GM23338 (cell line): Measurements from ENCODE around the gene GBF1. TPM values are rescaled to one million over a fixed set of nuclear protein-coding genes. Genes with fewer than 3 reads are reported as not detected.

ENCODE experiments used
- ATAC-seq: fragments of 200-7000 bp; cut with Tn5 transposase; 3 replicates; pipeline ENCODE4 v1.9.1; 2020
- DNase-seq: peaks from one replicate; pipeline ENCODE4 v3.0.0-alpha.2; 2015; ENCODE audit warnings: low spot score
- H2AFZ ChIP-seq: fragments of 200-600 bp; sonication (generic); 2 replicates; pipeline ENCODE4 v1.8.0; 2016; ENCODE audit warnings: antibody characterized with exemption, mild to moderate bottlenecking, moderate library complexity
- H3F3A ChIP-seq: fragments of 200-600 bp; sonication (generic); replicated peaks from 2 replicates; pipeline ENCODE4 v1.8.0; 2017; ENCODE audit warnings: antibody characterized with exemption, mixed run types, low read depth
- H3K27ac ChIP-seq: fragments of 200-600 bp; sonication (generic); 2 replicates; pipeline ENCODE4 v1.6.1; 2016; ENCODE audit warnings: low read depth
- H3K27me3 ChIP-seq: fragments of 200-600 bp; sonication (generic); 2 replicates; pipeline ENCODE4 v1.8.0; 2016; ENCODE audit warnings: mild to moderate bottlenecking, mixed run types, moderate library complexity; ENCODE audit not compliant: insufficient read depth
- H3K36me3 ChIP-seq: fragments of 200-600 bp; sonication (generic); 2 replicates; pipeline ENCODE4 v1.8.0; 2016; ENCODE audit warnings: mild to moderate bottlenecking; ENCODE audit not compliant: insufficient read depth
- H3K4me1 ChIP-seq: fragments of 200-600 bp; sonication (generic); 2 replicates; pipeline ENCODE4 v1.8.0; 2016; ENCODE audit warnings: mild to moderate bottlenecking, moderate library complexity; ENCODE audit not compliant: insufficient read depth
- H3K4me2 ChIP-seq: fragments of 200-600 bp; sonication (generic); 2 replicates; pipeline ENCODE4 v1.7.1; 2017; ENCODE audit warnings: mixed run types
- H3K4me3 ChIP-seq: fragments of 200-600 bp; sonication (generic); 2 replicates; pipeline ENCODE4 v1.6.1; 2016; ENCODE audit warnings: mixed run types
- H3K79me2 ChIP-seq: fragments of 200-600 bp; sonication (generic); replicated peaks from 2 replicates; pipeline ENCODE4 v1.8.0; 2017; ENCODE audit warnings: mild to moderate bottlenecking; ENCODE audit not compliant: insufficient read depth
- H3K9me2 ChIP-seq: fragments of 200-600 bp; sonication (generic); 2 replicates; pipeline ENCODE4 v1.8.0; 2017; ENCODE audit not compliant: insufficient read depth
- H4K20me1 ChIP-seq: fragments of 200-600 bp; sonication (generic); replicated peaks from 2 replicates; pipeline ENCODE4 v1.8.0; 2017; ENCODE audit warnings: mild to moderate bottlenecking; ENCODE audit not compliant: insufficient read depth
- H3K27ac Mint-ChIP-seq: 2 replicates; pipeline ENCODE4 v1.8.0; 2020; ENCODE audit warnings: inconsistent platforms, mild to moderate bottlenecking, moderate library complexity, mixed read lengths
- H3K27me3 Mint-ChIP-seq: 3 replicates; pipeline ENCODE4 v1.8.0; 2022; ENCODE audit warnings: low read depth, mild to moderate bottlenecking, moderate library complexity, mixed read lengths, inconsistent platforms; ENCODE audit not compliant: insufficient read depth, poor library complexity
- H3K36me3 Mint-ChIP-seq: 3 replicates; pipeline ENCODE4 v1.8.0; 2021; ENCODE audit warnings: low read depth, mild to moderate bottlenecking, inconsistent platforms, moderate library complexity, mixed read lengths
- H3K4me1 Mint-ChIP-seq: 3 replicates; pipeline ENCODE4 v1.8.0; 2020; ENCODE audit warnings: mild to moderate bottlenecking, inconsistent platforms, mixed read lengths
- H3K4me3 Mint-ChIP-seq: 3 replicates; pipeline ENCODE4 v1.8.0; 2021; ENCODE audit warnings: moderate library complexity, mild to moderate bottlenecking, inconsistent platforms, mixed read lengths
- H3K9me3 Mint-ChIP-seq: 3 replicates; pipeline ENCODE4 v1.8.0; 2020; ENCODE audit warnings: moderate library complexity, mild to moderate bottlenecking, inconsistent platforms, mixed read lengths
- CREB1 ChIP-seq: fragments of 250-450 bp; sonication (Bioruptor Pico); IDR thresholded peaks from 2 replicates; pipeline ENCODE4 v1.5.0; 2020; ENCODE audit warnings: low read depth, mild to moderate bottlenecking, moderate library complexity
- CTCF ChIP-seq, 2 experiments: fragments of 200-600 bp in 1 of 2; sonication (generic) in 1 of 2; conservative IDR thresholded peaks; 2 replicates each; pipeline versions ENCODE4 v1.5.1 to v1.6.1; 2016 to 2017; ENCODE audit warnings: antibody characterized with exemption in 2 of 2, low read depth in 2 of 2, mild to moderate bottlenecking in 2 of 2, moderate library complexity in 1 of 2
- ETS1 ChIP-seq: IDR thresholded peaks from 2 replicates; pipeline ENCODE4 v1.6.1; 2016; ENCODE audit warnings: antibody characterized with exemption
- EZH2 ChIP-seq: fragments of 200-600 bp; sonication (generic); IDR thresholded peaks from one replicate; pipeline ENCODE4 v1.8.0; 2017; ENCODE audit warnings: antibody characterized with exemption, mild to moderate bottlenecking, low read depth; ENCODE audit not compliant: unreplicated experiment
- JUNB ChIP-seq: IDR thresholded peaks from one replicate; pipeline ENCODE4 v1.6.1; 2016; ENCODE audit warnings: antibody characterized with exemption; ENCODE audit not compliant: unreplicated experiment
- POLR2AphosphoS5 ChIP-seq: IDR thresholded peaks from 2 replicates; pipeline ENCODE4 v1.6.1; 2016; ENCODE audit warnings: antibody characterized with exemption, low read depth
- REST ChIP-seq: IDR thresholded peaks from one replicate; pipeline ENCODE4 v1.6.1; 2018; ENCODE audit warnings: antibody characterized with exemption; ENCODE audit not compliant: unreplicated experiment
- STAT1 ChIP-seq: IDR thresholded peaks from one replicate; pipeline ENCODE4 v1.6.1; 2016; ENCODE audit warnings: antibody characterized with exemption; ENCODE audit not compliant: unreplicated experiment
- ZNF114 ChIP-seq: fragments of 250-450 bp; sonication (Bioruptor Pico); IDR thresholded peaks from 2 replicates; pipeline ENCODE4 v1.5.0; 2020; ENCODE audit warnings: mild to moderate bottlenecking, moderate library complexity
- polyA plus RNA-seq: library from polyadenylated mRNA; unstranded; fragments of >200 nt; fragmentation: Nextera tagmentation; extraction: Ambion mirVana; gene quantifications from 2 replicates; pipeline ENCODE4 v1.2.1, GENCODE V29; 2016
- total RNA-seq: library from RNA; depleted of rRNA; stranded (reverse); fragments of >200 nt; shearing (Covaris generic); gene quantifications from 2 replicates; pipeline ENCODE4 v1.2.3, GENCODE V29; 2014

Gene GBF1
- total and polyA plus RNA-seq, 2 experiments from 2014 or later = 6.5 to 27.2 TPM

- no peaks in the 10 kb centered on the region for H3K27me3 ChIP-seq
- no peaks in the 10 kb centered on the region for H3K9me3 Mint-ChIP-seq
- H3K4me1 Mint-ChIP-seq = no peaks in the 10 kb centered on the region
- no peaks in the 10 kb centered on the region for H3K27me3 Mint-ChIP-seq
- no peaks in the 10 kb centered on the region for H3K36me3 Mint-ChIP-seq
- ATAC-seq (no peak), DNase-seq (no peak)
- H3K79me2 ChIP-seq = no peaks in the 10 kb centered on the region; the same call in 1 of the 2 replicates
- no peak overlapping the region for H3K4me3 ChIP-seq
- TF ChIP-seq STAT1 (no peak), CREB1 (CRISPR knock-in tag) (no peak), ZNF114 (no peak), JUNB (no peak), ETS1 (no peak)
- peaks cover 8% of the 10 kb centered on the region for H4K20me1 ChIP-seq
- no peak overlapping the region for H3K4me3 Mint-ChIP-seq
- no peak overlapping the region for H2AFZ ChIP-seq
- H3F3A ChIP-seq = no peaks in the 10 kb centered on the region
- no peak overlapping the region for H3K27ac ChIP-seq
- no peak overlapping the region for H3K27ac Mint-ChIP-seq
- H3K9me2 ChIP-seq = no peaks in the 10 kb centered on the region
- no peaks in the 10 kb centered on the region for H3K36me3 ChIP-seq
- H3K4me1 ChIP-seq = no peaks in the 10 kb centered on the region
- H3K4me2 ChIP-seq = no peak overlapping the region
Observed at GRCh38 chr10:102283488-102283887, 38.2 kb downstream of the GBF1 start.

- no peaks in the 10 kb centered on the region for H3K9me2 ChIP-seq
- H3K27ac Mint-ChIP-seq = no peak overlapping the region
- H3K36me3 ChIP-seq = no peaks in the 10 kb centered on the region
- no peak overlapping the region for H2AFZ ChIP-seq
- H3K9me3 Mint-ChIP-seq = no peaks in the 10 kb centered on the region
- no peaks in the 10 kb centered on the region for H3K27me3 Mint-ChIP-seq
- TF ChIP-seq JUNB (no peak), CTCF (conservative IDR thresholded peaks at IDR 0.05; ENCODE audit: low read depth in 2 of 2) (no peak), EZH2 (no peak), REST (no peak), POLR2AphosphoS5 (no peak), ETS1 (no peak)
- H3K4me3 Mint-ChIP-seq = no peak overlapping the region
- no peaks in the 10 kb centered on the region for H3K36me3 Mint-ChIP-seq
- H3K4me1 Mint-ChIP-seq = no peaks in the 10 kb centered on the region
- H3K4me2 ChIP-seq = no peak overlapping the region
- H3K4me3 ChIP-seq = no peak overlapping the region
- no peak overlapping the region for H3K27ac ChIP-seq
- H3K27me3 ChIP-seq = no peaks in the 10 kb centered on the region
- peaks cover 2% of the 10 kb centered on the region; the same call in 1 of the 2 replicates for H3K79me2 ChIP-seq
- no peaks in the 10 kb centered on the region for H3K4me1 ChIP-seq
- ATAC-seq (no peak), DNase-seq (no peak)
- peaks cover 8% of the 10 kb centered on the region for H4K20me1 ChIP-seq
- H3F3A ChIP-seq = no peaks in the 10 kb centered on the region
Observed at GRCh38 chr10:102283890-102284289, 38.6 kb downstream of the GBF1 start.
